ENCODE data around the gene DAPK1. TPM values are rescaled to one million over a fixed set of nuclear protein-coding genes. Genes with fewer than 3 reads are reported as not detected.

DAPK1 gene
- total and polyA plus RNA-seq, 3 donors from 2014 or later = 35.1 to 74.6 (median 71.0) TPM

DNA sequence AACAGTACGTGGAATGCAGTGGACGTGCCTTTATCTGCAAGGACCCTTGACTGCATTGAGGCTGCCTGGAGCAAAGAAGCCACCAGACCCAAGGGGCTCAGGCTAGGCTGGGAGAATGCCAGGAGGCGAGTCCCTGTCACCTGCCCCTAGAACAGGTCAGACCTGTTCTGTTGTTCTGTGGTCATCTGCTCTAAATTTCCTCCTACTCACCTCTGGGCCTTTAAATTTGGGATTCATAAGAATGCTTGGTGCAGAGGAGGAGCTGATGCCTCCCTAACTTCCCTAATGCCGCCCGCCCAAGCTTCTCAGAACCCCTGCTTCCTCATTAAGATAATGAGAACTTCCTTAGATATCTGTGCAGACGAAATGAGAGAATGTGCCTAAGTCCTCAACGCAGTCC is 32.0 kb downstream of the DAPK1 start:
- 64 to 65% methylated on average over 6 to 7 of the region's 7 CpGs for WGBS, 2 donors
- Histone ChIP-seq H3K4me1 (peaks cover 12% of the 10 kb centered on the region), H3K36me3 (ENCODE audit: low read depth, missing control alignments) (no peaks in the 10 kb centered on the region), H3K4me3 (no peak overlapping the region), H3K27me3 (no peaks in the 10 kb centered on the region), H3K9me3 (no peaks in the 10 kb centered on the region), H3K27ac (no peak overlapping the region)
- TF ChIP-seq, protein P1, sequence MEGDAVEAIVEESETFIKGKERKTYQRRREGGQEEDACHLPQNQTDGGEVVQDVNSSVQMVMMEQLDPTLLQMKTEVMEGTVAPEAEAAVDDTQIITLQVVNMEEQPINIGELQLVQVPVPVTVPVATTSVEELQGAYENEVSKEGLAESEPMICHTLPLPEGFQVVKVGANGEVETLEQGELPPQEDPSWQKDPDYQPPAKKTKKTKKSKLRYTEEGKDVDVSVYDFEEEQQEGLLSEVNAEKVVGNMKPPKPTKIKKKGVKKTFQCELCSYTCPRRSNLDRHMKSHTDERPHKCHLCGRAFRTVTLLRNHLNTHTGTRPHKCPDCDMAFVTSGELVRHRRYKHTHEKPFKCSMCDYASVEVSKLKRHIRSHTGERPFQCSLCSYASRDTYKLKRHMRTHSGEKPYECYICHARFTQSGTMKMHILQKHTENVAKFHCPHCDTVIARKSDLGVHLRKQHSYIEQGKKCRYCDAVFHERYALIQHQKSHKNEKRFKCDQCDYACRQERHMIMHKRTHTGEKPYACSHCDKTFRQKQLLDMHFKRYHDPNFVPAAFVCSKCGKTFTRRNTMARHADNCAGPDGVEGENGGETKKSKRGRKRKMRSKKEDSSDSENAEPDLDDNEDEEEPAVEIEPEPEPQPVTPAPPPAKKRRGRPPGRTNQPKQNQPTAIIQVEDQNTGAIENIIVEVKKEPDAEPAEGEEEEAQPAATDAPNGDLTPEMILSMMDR (IDR thresholded peaks at IDR 0.05) = no peak
- no peak for TF ChIP-seq POLR2A (IDR thresholded peaks at IDR 0.05)
- no peak for DNase-seq
- intact Hi-C loops (cut with DNase I; ENCODE audit: low total_unique reads) = no loop called here

DNA sequence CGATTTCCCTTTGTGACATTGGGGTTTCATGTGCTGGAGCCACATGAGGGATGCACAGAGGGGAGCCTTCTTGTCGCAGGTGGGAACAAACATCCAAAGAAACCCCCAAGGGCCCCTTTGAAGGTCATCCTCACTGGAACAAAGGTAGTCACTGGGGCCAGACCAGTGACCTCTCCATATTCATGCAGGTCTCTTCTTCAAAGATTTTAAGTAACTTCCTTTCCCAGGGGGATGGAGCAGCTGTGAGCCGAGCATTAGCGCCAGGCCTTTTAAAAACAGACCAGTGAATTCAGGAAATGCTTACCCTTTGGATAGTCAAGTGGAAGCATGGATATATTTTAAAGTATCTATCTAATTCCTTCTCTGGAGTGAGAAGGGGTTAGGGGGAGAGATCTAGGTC is 33.0 kb downstream of the DAPK1 start:
- intact Hi-C loops (cut with DNase I; ENCODE audit: low total_unique reads) = no loop called here
- Histone ChIP-seq H3K9me3 (no peaks in the 10 kb centered on the region), H3K4me3 (no peak overlapping the region), H3K27ac (no peak overlapping the region), H3K4me1 (peaks cover 12% of the 10 kb centered on the region), H3K36me3 (ENCODE audit: low read depth, missing control alignments) (no peaks in the 10 kb centered on the region), H3K27me3 (no peaks in the 10 kb centered on the region)
- no peak for TF ChIP-seq POLR2A (IDR thresholded peaks at IDR 0.05)
- TF ChIP-seq, protein P1 (IDR thresholded peaks at IDR 0.05) = no peak
- WGBS, 2 donors = 48 to 63% methylated on average over 4 of the region's 4 CpGs
- DNase-seq = no peak

DNA sequence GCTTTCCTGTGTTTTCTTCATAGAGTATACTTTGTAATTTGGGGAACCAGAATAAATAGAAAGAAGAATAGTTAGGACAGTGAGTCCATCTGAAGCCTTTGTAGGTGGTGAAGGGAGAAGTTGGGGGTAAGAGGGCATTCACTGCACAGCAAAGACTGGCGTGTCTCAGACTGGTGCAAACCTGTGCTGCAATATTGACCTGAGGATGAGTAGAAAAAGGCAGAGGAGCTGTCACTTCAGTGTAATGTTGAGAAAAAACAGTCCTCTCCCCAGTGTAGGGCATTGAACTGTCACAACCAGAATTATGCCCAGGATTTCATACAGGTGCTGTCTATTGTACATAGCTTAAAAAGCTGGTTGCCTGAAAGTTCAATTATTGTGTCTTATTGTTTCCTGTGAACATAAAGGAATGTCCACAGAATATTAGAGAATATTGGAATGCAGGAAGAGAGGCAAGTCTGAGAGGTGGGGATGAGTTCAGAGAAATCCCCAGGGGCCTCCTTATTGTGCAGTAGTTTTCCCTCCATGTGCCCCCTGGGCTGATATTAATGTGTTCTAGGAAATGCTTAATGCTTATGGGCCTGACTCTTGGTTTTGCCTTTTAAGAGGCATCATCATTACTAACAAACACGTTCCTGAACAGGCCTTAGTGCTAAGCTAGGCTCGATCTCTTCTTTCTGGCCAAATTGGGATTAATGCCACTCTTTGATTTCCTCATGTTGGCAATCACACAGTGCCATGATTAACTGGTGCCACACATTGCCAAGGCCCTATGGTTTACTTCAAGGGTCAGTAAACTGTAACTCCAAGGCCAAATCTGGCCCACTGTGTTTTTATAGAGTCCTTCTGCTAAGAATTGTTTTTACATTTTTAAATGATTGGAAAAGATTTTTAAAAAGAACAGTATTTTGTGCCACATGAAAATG is 34.0 kb downstream of the DAPK1 start:
- H3K4me1 ChIP-seq = peaks cover 12% of the 10 kb centered on the region
- DNase-seq = no peak
- TF ChIP-seq, protein P1 (IDR thresholded peaks at IDR 0.05) = no peak
- TF ChIP-seq POLR2A (IDR thresholded peaks at IDR 0.05) = no peak

DNA sequence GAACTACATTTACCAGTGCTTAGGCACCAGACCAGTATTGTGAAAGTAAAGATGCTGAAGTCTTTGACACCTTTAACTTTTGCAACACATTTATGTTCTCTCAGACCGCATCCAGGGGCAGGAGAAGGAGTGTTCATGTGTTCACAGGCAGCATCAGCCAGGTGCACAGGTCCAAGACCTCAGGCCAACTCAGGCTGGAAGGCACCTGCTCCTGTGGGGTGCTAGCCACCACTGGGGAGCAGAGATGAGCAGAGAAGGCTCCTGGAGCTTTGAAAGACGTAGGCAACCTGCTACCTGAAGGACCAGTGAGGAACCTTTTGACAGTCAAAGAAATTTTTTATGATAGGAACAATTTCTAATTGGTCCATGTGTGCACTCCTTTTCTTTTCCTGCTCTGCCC is 35.6 kb downstream of the DAPK1 start:
- Histone ChIP-seq H3K27ac (no peak overlapping the region), H3K9me3 (no peaks in the 10 kb centered on the region), H3K27me3 (no peaks in the 10 kb centered on the region), H3K4me3 (no peak overlapping the region), H3K36me3 (ENCODE audit: low read depth, missing control alignments) (no peaks in the 10 kb centered on the region), H3K4me1 (peaks cover 12% of the 10 kb centered on the region)
- no peak for DNase-seq
- no peak for TF ChIP-seq POLR2A (IDR thresholded peaks at IDR 0.05)
- TF ChIP-seq, protein P1 (IDR thresholded peaks at IDR 0.05) = no peak
- intact Hi-C loops (cut with DNase I; ENCODE audit: low total_unique reads) = no loop called here
- 89 to 98% methylated on average over 2 of the region's 2 CpGs for WGBS, 2 donors

More for the DNA sequence above, 34.0 kb downstream of the DAPK1 start:
- Histone ChIP-seq H3K27ac (no peak overlapping the region), H3K27me3 (no peaks in the 10 kb centered on the region), H3K9me3 (no peaks in the 10 kb centered on the region), H3K4me3 (no peak overlapping the region), H3K36me3 (ENCODE audit: low read depth, missing control alignments) (no peaks in the 10 kb centered on the region)
- WGBS, 2 donors = 87 to 94% methylated on average over 3 of the region's 3 CpGs
- intact Hi-C loops (cut with DNase I; ENCODE audit: low total_unique reads) = no loop called here

All from testis (tissue), 3 donors.